Endothelial cell of umbilical vein (primary cell): Measurements from ENCODE around the gene MYOCD.

Experiments used
- EZH2 ChIP-seq: IDR thresholded peaks from 2 replicates; pipeline ENCODE4 v1.6.1; 2012; ENCODE audit warnings: borderline replicate concordance, low read depth, mild to moderate bottlenecking, moderate library complexity, low read length, inconsistent platforms; ENCODE audit not compliant: severe bottlenecking
- POLR2A ChIP-seq: IDR thresholded peaks from 2 replicates; pipeline ENCODE4 v1.6.1; 2012; ENCODE audit warnings: low read depth, mild to moderate bottlenecking, control low read depth, low read length
- POLR2AphosphoS5 ChIP-seq: IDR thresholded peaks from 2 replicates; pipeline ENCODE4 v1.6.1; 2012; ENCODE audit warnings: low read depth, mild to moderate bottlenecking, control low read depth, low read length, moderate library complexity; ENCODE audit not compliant: insufficient read depth
- TF ChIP-seq, protein P1 (sequence below), 2 donors: IDR thresholded peaks; 1 replicate in 1 of 2; 2 replicates in 1 of 2; pipeline ENCODE4 v1.5.1; 2011; ENCODE audit warnings: low read length in 2 of 2, mild to moderate bottlenecking in 2 of 2, moderate library complexity in 2 of 2, control low read depth in 1 of 2, inconsistent platforms in 1 of 2, low read depth in 1 of 2; ENCODE audit not compliant: insufficient read depth in 1 of 2; ENCODE audit errors: extremely low read depth in 1 of 2

DNA sequence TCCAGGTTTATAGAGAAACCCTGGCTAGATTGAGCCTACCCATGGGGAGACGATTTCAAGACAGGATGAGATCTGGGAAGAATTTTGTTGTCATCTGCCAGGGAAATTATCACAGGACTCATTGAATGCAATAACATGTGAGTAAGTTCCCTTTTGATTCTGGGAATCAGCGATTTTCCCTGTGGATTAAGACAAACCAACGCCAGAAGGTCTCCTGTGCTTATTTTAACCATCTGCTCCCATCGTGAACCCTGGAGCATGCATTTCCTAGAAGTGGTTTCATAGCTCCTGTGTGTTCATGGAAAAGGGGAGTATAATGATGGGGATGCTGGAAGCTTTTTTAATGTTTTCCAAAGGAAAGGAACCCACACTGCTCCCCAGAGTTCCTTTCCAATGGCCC lies 102.6 kb downstream of the MYOCD start:
- TF ChIP-seq, protein P1, sequence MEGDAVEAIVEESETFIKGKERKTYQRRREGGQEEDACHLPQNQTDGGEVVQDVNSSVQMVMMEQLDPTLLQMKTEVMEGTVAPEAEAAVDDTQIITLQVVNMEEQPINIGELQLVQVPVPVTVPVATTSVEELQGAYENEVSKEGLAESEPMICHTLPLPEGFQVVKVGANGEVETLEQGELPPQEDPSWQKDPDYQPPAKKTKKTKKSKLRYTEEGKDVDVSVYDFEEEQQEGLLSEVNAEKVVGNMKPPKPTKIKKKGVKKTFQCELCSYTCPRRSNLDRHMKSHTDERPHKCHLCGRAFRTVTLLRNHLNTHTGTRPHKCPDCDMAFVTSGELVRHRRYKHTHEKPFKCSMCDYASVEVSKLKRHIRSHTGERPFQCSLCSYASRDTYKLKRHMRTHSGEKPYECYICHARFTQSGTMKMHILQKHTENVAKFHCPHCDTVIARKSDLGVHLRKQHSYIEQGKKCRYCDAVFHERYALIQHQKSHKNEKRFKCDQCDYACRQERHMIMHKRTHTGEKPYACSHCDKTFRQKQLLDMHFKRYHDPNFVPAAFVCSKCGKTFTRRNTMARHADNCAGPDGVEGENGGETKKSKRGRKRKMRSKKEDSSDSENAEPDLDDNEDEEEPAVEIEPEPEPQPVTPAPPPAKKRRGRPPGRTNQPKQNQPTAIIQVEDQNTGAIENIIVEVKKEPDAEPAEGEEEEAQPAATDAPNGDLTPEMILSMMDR (IDR thresholded peaks at IDR 0.05; ENCODE audit: extremely low read depth in 1 of 2, insufficient read depth in 1 of 2, low read depth in 1 of 2, low read length in 2 of 2), result no peak
- TF ChIP-seq POLR2AphosphoS5 (no peak), POLR2A (no peak), EZH2 (no peak)
